Fibroblast of lung (primary cell): ENCODE results near the gene FILIP1L.

Source experiments
- CTCF ChIP-seq, 2 donors: IDR thresholded peaks in 1 of 2; conservative IDR thresholded peaks in 1 of 2; 1 replicate in 1 of 2; 2 replicates in 1 of 2; pipeline ENCODE4 v1.5.1; 2011 to 2012; ENCODE audit warnings: low read length in 2 of 2, control low read depth in 1 of 2, inconsistent platforms in 1 of 2, low read depth in 1 of 2, mild to moderate bottlenecking in 1 of 2
- EZH2 ChIP-seq: IDR thresholded peaks from 2 replicates; pipeline ENCODE4 v1.5.1; 2012; ENCODE audit warnings: low read length, control low read depth, mild to moderate bottlenecking; ENCODE audit errors: missing control alignments

- TF ChIP-seq CTCF (conservative IDR thresholded peaks at IDR 0.05 in 1 of 2, IDR thresholded peaks at IDR 0.05 in 1 of 2; ENCODE audit: low read depth in 1 of 2, low read length in 2 of 2) (no peak), EZH2 (no peak)
Observed at GRCh38 chr3:99863588-99863987, 250.7 kb downstream of the FILIP1L start.
